ENCODE data around the gene CDK5RAP2.

- TF ChIP-seq CTCF (IDR thresholded peaks at IDR 0.05; ENCODE audit: low read depth, low read length) (no peak), EZH2phosphoT487 (IDR thresholded peaks at IDR 0.05; ENCODE audit: low read depth) (no peak)
Measured at GRCh38 chr9:120622790-120623189, 42.8 kb upstream of the CDK5RAP2 start.
